ENCODE measurements around the gene SLC4A8.

The SLC4A8 gene

GRCh38 chr12:51475543-51475942, 50.9 kb downstream of the SLC4A8 start:
- no peak for DNase-seq (ENCODE audit: extremely low read depth, low read depth)
- TF ChIP-seq CTCF (IDR thresholded peaks at IDR 0.05; ENCODE audit: low read depth, low read length): no peak

DNA sequence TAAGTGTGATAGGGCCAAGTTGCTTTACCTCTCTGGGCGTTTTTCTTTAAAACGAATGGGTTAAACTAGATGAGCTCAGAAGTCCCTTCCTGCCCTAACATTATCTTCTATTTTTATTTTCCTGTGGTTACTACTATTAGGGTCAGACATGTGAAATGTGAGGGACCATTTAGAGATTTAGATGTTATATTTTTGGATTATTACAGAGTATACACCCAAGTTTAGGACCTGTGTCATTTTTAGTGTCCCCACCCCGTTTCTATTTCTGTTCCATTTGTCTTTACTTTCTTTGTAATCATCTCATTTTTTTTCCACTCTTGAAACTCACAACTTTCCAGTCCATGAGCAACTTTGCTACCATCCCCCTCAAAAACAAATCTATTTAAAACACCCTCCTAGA, 56.3 kb downstream of the SLC4A8 start:
- TF ChIP-seq CTCF (IDR thresholded peaks at IDR 0.05; ENCODE audit: low read depth, low read length): no peak
- DNase-seq (ENCODE audit: extremely low read depth, low read depth): no peak

GRCh38 chr12:51482929-51483697, 58.5 kb downstream of the SLC4A8 start:
- TF ChIP-seq CTCF (IDR thresholded peaks at IDR 0.05; ENCODE audit: low read depth, low read length): peak; percentile 11; the same call in 1 of the 2 replicates
- DNase-seq (ENCODE audit: extremely low read depth, low read depth): no peak

DNA sequence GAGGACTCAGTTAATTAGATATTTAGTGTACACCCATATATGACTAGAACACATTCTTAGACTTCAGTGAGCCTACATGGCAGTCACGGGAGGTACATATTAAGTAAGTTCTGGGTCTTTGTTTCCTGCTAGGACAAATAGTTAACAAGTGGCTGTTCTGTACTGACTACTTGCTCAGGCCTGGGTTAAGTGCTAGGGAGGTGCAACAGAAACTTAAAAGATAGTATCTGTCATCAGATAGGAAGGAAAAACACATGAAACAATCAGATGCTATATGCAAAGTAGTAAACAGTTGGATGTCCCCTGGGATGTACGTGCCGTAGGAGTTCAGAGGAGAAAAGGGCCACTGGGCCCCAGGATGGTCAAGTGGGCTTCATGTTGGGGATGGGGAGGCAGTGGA, 59.5 kb downstream of the SLC4A8 start:
- no peak for DNase-seq (ENCODE audit: extremely low read depth, low read depth)
- no peak for TF ChIP-seq CTCF (IDR thresholded peaks at IDR 0.05; ENCODE audit: low read depth, low read length)

DNA sequence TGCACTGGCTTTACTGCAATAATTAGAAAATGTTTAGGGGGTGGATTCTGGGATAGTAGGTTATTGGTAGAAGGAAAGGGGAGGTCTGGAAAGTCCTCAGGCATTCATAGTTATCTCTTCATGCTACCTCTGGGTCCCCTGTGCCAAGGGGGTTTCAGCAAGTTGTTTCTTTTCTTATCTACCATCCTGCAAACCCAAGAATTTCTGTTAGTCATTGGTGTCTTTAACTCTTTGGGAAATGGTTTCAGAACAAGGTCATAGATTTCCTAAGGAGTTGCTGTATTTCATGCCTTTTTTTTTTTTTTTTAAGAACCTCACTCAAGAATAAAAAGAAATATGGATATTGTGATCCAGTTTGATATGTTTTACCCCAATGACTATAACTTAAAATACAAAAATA, 63.6 kb downstream of the SLC4A8 start:
- no peak for TF ChIP-seq CTCF (IDR thresholded peaks at IDR 0.05; ENCODE audit: low read depth, low read length)

DNA sequence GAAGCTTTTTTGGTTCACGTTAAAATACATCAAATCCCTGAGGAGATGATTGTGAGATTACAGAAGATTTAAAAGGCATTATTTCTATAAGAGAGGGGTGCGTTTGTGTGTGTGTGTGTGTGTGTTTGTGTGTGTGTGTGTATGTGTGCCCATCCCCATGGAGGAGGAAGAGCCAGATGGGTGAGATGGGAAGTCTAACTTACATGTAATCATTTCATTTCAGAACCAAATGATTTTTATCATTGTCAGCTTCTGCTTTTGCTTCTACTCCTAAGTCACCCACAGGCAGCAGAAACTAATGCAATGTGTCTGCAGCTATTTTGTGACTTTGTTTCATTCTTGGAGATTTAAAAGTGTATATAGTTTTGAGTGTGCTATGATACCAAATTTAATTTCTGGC, 68.7 kb downstream of the SLC4A8 start:
- DNase-seq (ENCODE audit: extremely low read depth, low read depth): no peak

More for the DNA sequence above, 63.6 kb downstream of the SLC4A8 start:
- DNase-seq (ENCODE audit: extremely low read depth, low read depth): no peak

More for the DNA sequence above, 68.7 kb downstream of the SLC4A8 start:
- TF ChIP-seq CTCF (IDR thresholded peaks at IDR 0.05; ENCODE audit: low read depth, low read length): no peak
